Panc1 (cell line): ENCODE measurements around the gene ADAMTSL3. TPM values are rescaled to one million over a fixed set of nuclear protein-coding genes. Genes with fewer than 3 reads are reported as not detected.

Experiments used
- ATAC-seq: fragments of 200-7000 bp; cut with Tn5 transposase; 2 replicates; pipeline ENCODE4 v1.9.1; 2020; ENCODE audit warnings: mild to moderate bottlenecking, moderate library complexity
- BruUV-seq: library from RNA; stranded (reverse); fragments of 400-500 nt; replicated peaks from 2 replicates; lab custom pipeline; 2021; lab: Mats Ljungman, UMichigan
- CTCF ChIA-PET: fragments of 300-600 bp; sonication (Branson Sonifier 250); formaldehyde crosslinking; loops from one replicate; lab custom pipeline; 2022; ENCODE audit warnings: antibody characterized with exemption; lab: Charles Lee
- POLR2A ChIA-PET: fragments of 300-600 bp; sonication (Branson Sonifier 250); formaldehyde crosslinking; loops from one replicate; lab custom pipeline; 2022; ENCODE audit warnings: antibody characterized with exemption; lab: Charles Lee
- DNase-seq: peaks from one replicate; pipeline ENCODE4 v3.0.0-alpha.2; 2010; ENCODE audit warnings: low read depth, low spot score
- H3K27ac ChIP-seq: 2 replicates; pipeline ENCODE4 v1.5.1; 2011; ENCODE audit warnings: mild to moderate bottlenecking, low read length, inconsistent platforms
- H3K27me3 ChIP-seq: fragments of 200-500 bp; sonication (Bioruptor generic); 2 replicates; pipeline ENCODE4 v1.6.0; 2014; ENCODE audit warnings: low read length, inconsistent platforms; ENCODE audit not compliant: control insufficient read depth, insufficient read depth
- H3K36me3 ChIP-seq: fragments of 200-500 bp; sonication (Bioruptor generic); 2 replicates; pipeline ENCODE4 v1.5.1; 2014; ENCODE audit warnings: inconsistent platforms, mild to moderate bottlenecking, low read length, moderate library complexity; ENCODE audit not compliant: control insufficient read depth, insufficient read depth
- H3K4me1 ChIP-seq: 2 replicates; pipeline ENCODE4 v1.5.1; 2011; ENCODE audit warnings: inconsistent platforms, mild to moderate bottlenecking, low read length, moderate library complexity; ENCODE audit not compliant: control insufficient read depth, insufficient read depth
- H3K4me3 ChIP-seq, 2 experiments: 2 replicates each; pipeline ENCODE4 v1.5.1; 2011 to 2012; ENCODE audit warnings: low read depth in 2 of 2, low read length in 2 of 2, mild to moderate bottlenecking in 2 of 2, inconsistent platforms in 1 of 2, moderate library complexity in 1 of 2
- H3K9me3 ChIP-seq: fragments of 200-500 bp; sonication (Bioruptor generic); 2 replicates; pipeline ENCODE4 v1.5.1; 2014; ENCODE audit warnings: low read depth, mild to moderate bottlenecking, inconsistent platforms, low read length, moderate library complexity; ENCODE audit not compliant: control insufficient read depth, insufficient read depth
- CTCF ChIP-seq: fragments of 450-650 bp; IDR thresholded peaks from 2 replicates; pipeline ENCODE4 v1.5.1; 2017; ENCODE audit warnings: mild to moderate bottlenecking
- POLR2AphosphoS5 ChIP-seq: IDR thresholded peaks from 2 replicates; pipeline ENCODE4 v1.6.1; 2012; ENCODE audit warnings: mild to moderate bottlenecking, low read depth, low read length, moderate library complexity
- REST ChIP-seq, 2 experiments: IDR thresholded peaks; 2 replicates each; pipeline ENCODE4 v1.6.1; 2011 to 2012; ENCODE audit warnings: low read depth in 2 of 2, control low read depth in 1 of 2, low read length in 1 of 2, mild to moderate bottlenecking in 1 of 2, moderate library complexity in 1 of 2; ENCODE audit not compliant: insufficient read depth in 1 of 2
- SIN3A ChIP-seq: IDR thresholded peaks from 2 replicates; pipeline ENCODE4 v1.6.1; 2012; ENCODE audit warnings: low read depth, mild to moderate bottlenecking, low read length, moderate library complexity, borderline replicate concordance; ENCODE audit not compliant: insufficient read depth
- TCF7L2 ChIP-seq: IDR thresholded peaks from 2 replicates; pipeline ENCODE4 v1.6.1; 2011; ENCODE audit warnings: mild to moderate bottlenecking, low read depth, low read length, inconsistent platforms
- in situ Hi-C: cut with HindIII; loops from 2 replicates; pipeline ENCODE4 v1.10.0; 2016; ENCODE audit warnings: low sequenced_read_pairs, low pct_unique_long_range_greater_than_20kb
- intact Hi-C: fragments of 100-400 bp; cut with micrococcal nuclease; formaldehyde crosslinking; loops from one replicate; pipeline ENCODE4 v1.10.0; 2022; ENCODE audit not compliant: unreplicated experiment
- total RNA-seq: library from RNA; stranded (reverse); gene quantifications from one replicate; pipeline ENCODE4 v1.2.1, GENCODE V29; 2021; ENCODE audit not compliant: unreplicated experiment

The ADAMTSL3 gene
- total RNA-seq, 1 experiment from 2014 or later: not detected

GRCh38 chr15:83845230-83845629 is 191.3 kb downstream of the ADAMTSL3 start:
- no peak for DNase-seq
- BruUV-seq: no TSS peak
- ChIA-PET POLR2A (no interaction called here), CTCF (no interaction called here)
- TF ChIP-seq REST (IDR thresholded peaks at IDR 0.05; ENCODE audit: insufficient read depth in 1 of 2, low read depth in 2 of 2, low read length in 1 of 2) (no peak), POLR2AphosphoS5 (no peak), TCF7L2 (no peak), SIN3A (no peak), CTCF (no peak)
- Histone ChIP-seq H3K4me1 (no peaks in the 10 kb centered on the region), H3K27ac (no peak overlapping the region), H3K4me3 (no peak overlapping the region), H3K27me3 (no peaks in the 10 kb centered on the region), H3K9me3 (no peaks in the 10 kb centered on the region), H3K36me3 (no peaks in the 10 kb centered on the region; the same call in 1 of the 2 replicates)
- no peak for ATAC-seq
- in situ Hi-C loops: no loop called here
- intact Hi-C loops: no loop called here

- ChIA-PET CTCF (no interaction called here), POLR2A (no interaction called here)
- in situ Hi-C loops (no loop called here), intact Hi-C loops (no loop called here)
- H3K27me3 ChIP-seq: no peaks in the 10 kb centered on the region
- no peak overlapping the region for H3K4me3 ChIP-seq
- TF ChIP-seq SIN3A (no peak), CTCF (no peak), POLR2AphosphoS5 (no peak), TCF7L2 (no peak), REST (IDR thresholded peaks at IDR 0.05; ENCODE audit: insufficient read depth in 1 of 2, low read depth in 2 of 2, low read length in 1 of 2) (no peak)
- H3K4me1 ChIP-seq: no peaks in the 10 kb centered on the region
- DNase-seq: no peak
- H3K27ac ChIP-seq: no peak overlapping the region
- H3K9me3 ChIP-seq: no peaks in the 10 kb centered on the region
- no peaks in the 10 kb centered on the region for H3K36me3 ChIP-seq
- ATAC-seq: no peak
- no TSS peak for BruUV-seq
Observed at GRCh38 chr15:83846847-83847246, 192.9 kb downstream of the ADAMTSL3 start.
